Activated naive CD8-positive, alpha-beta T cell (primary cell): ENCODE data around the gene KCNG2.

Source experiments
- H3K27ac Mint-ChIP-seq: one replicate; pipeline ENCODE4 v1.8.0; 2021; ENCODE audit warnings: mixed read lengths
- H3K27me3 Mint-ChIP-seq: one replicate; pipeline ENCODE4 v1.8.0; 2021; ENCODE audit warnings: mixed read lengths
- H3K36me3 Mint-ChIP-seq: one replicate; pipeline ENCODE4 v1.8.0; 2021; ENCODE audit warnings: mixed read lengths
- H3K4me1 Mint-ChIP-seq: one replicate; pipeline ENCODE4 v1.8.0; 2021; ENCODE audit warnings: low read depth, mixed read lengths
- H3K4me3 Mint-ChIP-seq: one replicate; pipeline ENCODE4 v1.8.0; 2021; ENCODE audit warnings: mild to moderate bottlenecking, mixed read lengths
- H3K9me3 Mint-ChIP-seq: one replicate; pipeline ENCODE4 v1.8.0; 2021; ENCODE audit warnings: low read depth, mixed read lengths

KCNG2 gene

GRCh38 chr18:79919089-79919488 lies 121.4 kb downstream of the KCNG2 start:
- Mint-ChIP-seq H3K27me3 (no peaks in the 10 kb centered on the region), H3K9me3 (no peaks in the 10 kb centered on the region), H3K4me1 (peaks cover 11% of the 10 kb centered on the region), H3K36me3 (peaks cover 8% of the 10 kb centered on the region), H3K27ac (no peak overlapping the region), H3K4me3 (no peak overlapping the region)

- no peak overlapping the region for H3K4me3 Mint-ChIP-seq
- no peaks in the 10 kb centered on the region for H3K9me3 Mint-ChIP-seq
- no peak overlapping the region for H3K27ac Mint-ChIP-seq
- no peaks in the 10 kb centered on the region for H3K27me3 Mint-ChIP-seq
- peaks cover 6% of the 10 kb centered on the region for H3K36me3 Mint-ChIP-seq
- peaks cover 5% of the 10 kb centered on the region for H3K4me1 Mint-ChIP-seq
Measured at GRCh38 chr18:79921984-79922965, 124.5 kb downstream of the KCNG2 start.

GRCh38 chr18:79922971-79923411 lies 125.3 kb downstream of the KCNG2 start:
- peaks cover 4% of the 10 kb centered on the region for H3K4me1 Mint-ChIP-seq
- H3K9me3 Mint-ChIP-seq: no peaks in the 10 kb centered on the region
- peaks cover 4% of the 10 kb centered on the region for H3K36me3 Mint-ChIP-seq

GRCh38 chr18:79923896-79924585 lies 126.3 kb downstream of the KCNG2 start:
- Mint-ChIP-seq H3K4me1 (peaks cover 3% of the 10 kb centered on the region), H3K36me3 (peaks cover 8% of the 10 kb centered on the region), H3K9me3 (peaks cover 3% of the 10 kb centered on the region), H3K27me3 (no peaks in the 10 kb centered on the region), H3K4me3 (no peak overlapping the region), H3K27ac (no peak overlapping the region)

More at GRCh38 chr18:79922971-79923411, 125.3 kb downstream of the KCNG2 start:
- Mint-ChIP-seq H3K27ac (no peak overlapping the region), H3K27me3 (no peaks in the 10 kb centered on the region), H3K4me3 (no peak overlapping the region)

- H3K27ac Mint-ChIP-seq: no peak overlapping the region
Measured at GRCh38 chr18:79924814-79925731, 127.3 kb downstream of the KCNG2 start.

GRCh38 chr18:79926306-79926705 lies 128.6 kb downstream of the KCNG2 start:
- H3K4me3 Mint-ChIP-seq: no peak overlapping the region
- H3K9me3 Mint-ChIP-seq: peaks cover 13% of the 10 kb centered on the region
- H3K27ac Mint-ChIP-seq: no peak overlapping the region
- peaks cover 23% of the 10 kb centered on the region for H3K36me3 Mint-ChIP-seq
- peaks cover 4% of the 10 kb centered on the region for H3K4me1 Mint-ChIP-seq
- no peaks in the 10 kb centered on the region for H3K27me3 Mint-ChIP-seq

More at GRCh38 chr18:79924814-79925731, 127.3 kb downstream of the KCNG2 start:
- Mint-ChIP-seq H3K9me3 (peaks cover 10% of the 10 kb centered on the region), H3K4me3 (no peak overlapping the region), H3K4me1 (peaks cover 3% of the 10 kb centered on the region), H3K27me3 (no peaks in the 10 kb centered on the region), H3K36me3 (peaks cover 15% of the 10 kb centered on the region)

- no peak overlapping the region for H3K4me3 Mint-ChIP-seq
- peaks cover 26% of the 10 kb centered on the region for H3K36me3 Mint-ChIP-seq
- peaks cover 6% of the 10 kb centered on the region for H3K4me1 Mint-ChIP-seq
- no peak overlapping the region for H3K27ac Mint-ChIP-seq
- no peaks in the 10 kb centered on the region for H3K27me3 Mint-ChIP-seq
- peaks cover 15% of the 10 kb centered on the region for H3K9me3 Mint-ChIP-seq
Measured at GRCh38 chr18:79926715-79927606, 129.2 kb downstream of the KCNG2 start.

- Mint-ChIP-seq H3K27ac (no peak overlapping the region), H3K36me3 (peaks cover 35% of the 10 kb centered on the region), H3K9me3 (peaks cover 24% of the 10 kb centered on the region), H3K27me3 (no peaks in the 10 kb centered on the region), H3K4me1 (peaks cover 4% of the 10 kb centered on the region), H3K4me3 (no peak overlapping the region)
Measured at GRCh38 chr18:79927607-79928562, 130.1 kb downstream of the KCNG2 start.

- Mint-ChIP-seq H3K27ac (no peak overlapping the region), H3K4me1 (peaks cover 4% of the 10 kb centered on the region), H3K27me3 (no peaks in the 10 kb centered on the region), H3K9me3 (peaks cover 30% of the 10 kb centered on the region), H3K36me3 (peaks cover 39% of the 10 kb centered on the region), H3K4me3 (no peak overlapping the region)
Measured at GRCh38 chr18:79928563-79928960, 130.8 kb downstream of the KCNG2 start.

GRCh38 chr18:79930020-79930642 lies 132.4 kb downstream of the KCNG2 start:
- H3K4me1 Mint-ChIP-seq: peaks cover 4% of the 10 kb centered on the region
- H3K27ac Mint-ChIP-seq: no peak overlapping the region
- peaks cover 46% of the 10 kb centered on the region for H3K36me3 Mint-ChIP-seq
- peaks cover 33% of the 10 kb centered on the region for H3K9me3 Mint-ChIP-seq
- no peak overlapping the region for H3K4me3 Mint-ChIP-seq
- H3K27me3 Mint-ChIP-seq: no peaks in the 10 kb centered on the region

- Mint-ChIP-seq H3K4me3 (no peak overlapping the region), H3K27me3 (no peaks in the 10 kb centered on the region), H3K4me1 (peaks cover 4% of the 10 kb centered on the region), H3K36me3 (peaks cover 56% of the 10 kb centered on the region), H3K9me3 (peaks cover 33% of the 10 kb centered on the region), H3K27ac (no peak overlapping the region)
Measured at GRCh38 chr18:79931475-79931874, 133.7 kb downstream of the KCNG2 start.

GRCh38 chr18:79932907-79933306 lies 135.2 kb downstream of the KCNG2 start:
- H3K4me1 Mint-ChIP-seq: peaks cover 7% of the 10 kb centered on the region
- peaks cover 33% of the 10 kb centered on the region for H3K9me3 Mint-ChIP-seq
- H3K27me3 Mint-ChIP-seq: no peaks in the 10 kb centered on the region
- H3K27ac Mint-ChIP-seq: no peak overlapping the region
- H3K36me3 Mint-ChIP-seq: peaks cover 60% of the 10 kb centered on the region
- no peak overlapping the region for H3K4me3 Mint-ChIP-seq
